Esophagus squamous epithelium (tissue), 5 donors: ENCODE results near the gene WDR35. TPM values are rescaled to one million over a fixed set of nuclear protein-coding genes. Genes with fewer than 3 reads are reported as not detected.
"Not testable (repeated sequence)": the region's sequence is repeated elsewhere in the genome, so short reads cannot be mapped to it uniquely, and the experiment has no call there.

ENCODE experiments used
- DNase-seq: peaks from one replicate; lab custom pipeline; 2025; lab: John Stamatoyannopoulos, UW
- H3K27ac ChIP-seq, 4 donors: fragments of 200-600 bp; sonication (generic); one replicate each; pipeline ENCODE4 v1.5.1; 2016 to 2019; ENCODE audit warnings: mild to moderate bottlenecking in 1 of 4
- H3K27me3 ChIP-seq, 4 donors: fragments of 200-600 bp; sonication (generic); 1 replicate in 3 of 4; 2 replicates in 1 of 4; pipeline versions ENCODE4 v1.5.1 to v1.6.0; 2017 to 2021; ENCODE audit warnings: antibody characterized with exemption in 1 of 4
- H3K36me3 ChIP-seq, 3 donors: fragments of 200-600 bp; sonication (generic); one replicate each; pipeline ENCODE4 v1.5.1; 2016 to 2019
- H3K4me1 ChIP-seq, 3 donors: fragments of 200-600 bp; sonication (generic); one replicate each; pipeline ENCODE4 v1.5.1; 2017 to 2019
- H3K4me3 ChIP-seq, 4 donors: fragments of 200-600 bp; sonication (generic); 1 replicate in 3 of 4; 2 replicates in 1 of 4; pipeline ENCODE4 v1.5.1; 2016 to 2019; ENCODE audit warnings: mild to moderate bottlenecking in 2 of 4, moderate library complexity in 1 of 4
- H3K9me3 ChIP-seq, 3 donors: fragments of 200-600 bp; sonication (generic); one replicate each; pipeline ENCODE4 v1.5.1; 2016 to 2019
- POLR2A ChIP-seq, 4 donors: fragments of 450-650 bp; IDR thresholded peaks; one replicate each; pipeline ENCODE4 v1.6.1; 2017; ENCODE audit warnings: antibody characterized with exemption in 4 of 4, mild to moderate bottlenecking in 4 of 4, moderate library complexity in 3 of 4
- WGBS, 2 donors: methylation state at CpG; one replicate each; pipeline ENCODE4 v1.1.5; 2018; 5-methylcytosine and 5-hydroxymethylcytosine counted together
- intact Hi-C: fragments of 100-400 bp; cut with DNase I; formaldehyde crosslinking; loops from one replicate; pipeline ENCODE4 v1.15.0; 2022
- total RNA-seq, 4 donors: library from RNA; depleted of rRNA; stranded (reverse); fragments of >200 nt; gene quantifications; one replicate each; pipeline ENCODE4 v1.1.0, GENCODE V29; 2016
- TF ChIP-seq, protein P1 (sequence below), 6 experiments: fragments of 450-650 bp in 4 of 6; fragments of 200-600 bp in 2 of 6; sonication (generic) in 2 of 6; IDR thresholded peaks; one replicate each; pipeline ENCODE4 v1.5.1; 2016 to 2019; ENCODE audit warnings: antibody characterized with exemption in 6 of 6, mild to moderate bottlenecking in 4 of 6, moderate library complexity in 4 of 6
- donor health status: DM: yes; HTN: yes; CAD: no.

WDR35 gene
- total RNA-seq, 4 donors from 2014 or later = 0.83 to 7.2 (median 4.5) TPM

DNA sequence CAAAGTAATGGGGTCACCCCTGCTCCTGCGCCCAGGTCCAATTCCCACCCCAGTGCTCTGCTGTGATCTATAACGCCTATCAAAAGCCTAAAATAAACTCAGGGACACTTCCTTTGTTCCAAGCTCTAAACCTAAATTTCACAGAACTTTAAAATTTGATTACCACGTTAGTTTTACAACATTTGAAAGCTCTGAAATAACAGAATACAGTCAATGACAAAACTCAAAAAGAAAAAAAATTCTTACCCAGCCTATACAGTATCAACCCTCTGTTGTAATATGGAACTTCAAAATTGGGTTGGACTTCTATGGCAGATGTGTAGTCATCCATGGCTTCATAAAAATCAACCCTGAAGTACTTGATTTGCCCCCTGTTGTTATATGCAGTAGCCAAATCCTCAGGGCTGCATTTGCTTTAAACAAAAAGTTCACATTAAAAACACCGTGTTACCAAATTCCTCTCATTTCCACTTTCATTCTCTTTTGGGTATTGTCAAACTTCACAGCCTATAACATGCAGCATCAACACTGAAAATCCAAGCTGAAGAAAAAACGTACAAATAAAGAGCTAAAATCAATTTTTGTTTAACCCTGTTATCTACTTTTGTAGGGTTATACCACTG lies 92.2 kb downstream of the WDR35 start:
- peaks cover 0 to 3% (median 0%) of the 10 kb centered on the region in 3 donors for H3K36me3 ChIP-seq
- TF ChIP-seq, protein P1, sequence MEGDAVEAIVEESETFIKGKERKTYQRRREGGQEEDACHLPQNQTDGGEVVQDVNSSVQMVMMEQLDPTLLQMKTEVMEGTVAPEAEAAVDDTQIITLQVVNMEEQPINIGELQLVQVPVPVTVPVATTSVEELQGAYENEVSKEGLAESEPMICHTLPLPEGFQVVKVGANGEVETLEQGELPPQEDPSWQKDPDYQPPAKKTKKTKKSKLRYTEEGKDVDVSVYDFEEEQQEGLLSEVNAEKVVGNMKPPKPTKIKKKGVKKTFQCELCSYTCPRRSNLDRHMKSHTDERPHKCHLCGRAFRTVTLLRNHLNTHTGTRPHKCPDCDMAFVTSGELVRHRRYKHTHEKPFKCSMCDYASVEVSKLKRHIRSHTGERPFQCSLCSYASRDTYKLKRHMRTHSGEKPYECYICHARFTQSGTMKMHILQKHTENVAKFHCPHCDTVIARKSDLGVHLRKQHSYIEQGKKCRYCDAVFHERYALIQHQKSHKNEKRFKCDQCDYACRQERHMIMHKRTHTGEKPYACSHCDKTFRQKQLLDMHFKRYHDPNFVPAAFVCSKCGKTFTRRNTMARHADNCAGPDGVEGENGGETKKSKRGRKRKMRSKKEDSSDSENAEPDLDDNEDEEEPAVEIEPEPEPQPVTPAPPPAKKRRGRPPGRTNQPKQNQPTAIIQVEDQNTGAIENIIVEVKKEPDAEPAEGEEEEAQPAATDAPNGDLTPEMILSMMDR (IDR thresholded peaks at IDR 0.05) = no peak
- no peak for TF ChIP-seq POLR2A (IDR thresholded peaks at IDR 0.05)
- 66 to 69% methylated on average over 5 of the region's 5 CpGs for WGBS, 2 donors
- no peaks in the 10 kb centered on the region for H3K9me3 ChIP-seq
- no peaks in the 10 kb centered on the region for H3K27me3 ChIP-seq
- intact Hi-C loops = no loop called here
- H3K4me1 ChIP-seq = peaks cover 4 to 67% (median 28%) of the 10 kb centered on the region in 3 donors
- DNase-seq = no peak
- no peak overlapping the region for H3K27ac ChIP-seq
- no peak overlapping the region for H3K4me3 ChIP-seq

DNA sequence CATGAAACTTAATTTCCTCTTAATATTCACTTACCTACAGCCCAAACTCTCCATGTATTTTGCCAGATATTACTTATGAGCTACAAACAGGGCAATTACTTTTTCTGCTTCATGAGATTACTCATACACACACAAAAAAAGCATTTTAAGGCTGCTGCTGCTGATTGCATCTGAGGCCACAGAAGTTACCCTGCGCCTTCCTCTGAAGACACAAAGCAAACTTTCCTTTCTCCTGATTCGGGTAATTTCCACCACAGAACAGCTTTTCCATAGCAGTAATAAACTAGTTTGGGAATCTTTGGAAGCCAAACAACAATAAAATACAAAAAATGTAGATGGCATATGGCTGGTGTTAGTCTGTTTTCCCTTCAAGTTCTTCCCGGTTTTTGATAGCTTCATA lies 94.4 kb downstream of the WDR35 start:
- Histone ChIP-seq H3K36me3 (peaks cover 0 to 3% (median 0%) of the 10 kb centered on the region in 3 donors), H3K4me3 (no peak overlapping the region), H3K27me3 (no peaks in the 10 kb centered on the region), H3K4me1 (peaks cover 4 to 59% (median 26%) of the 10 kb centered on the region in 3 donors), H3K27ac (no peak overlapping the region), H3K9me3 (no peaks in the 10 kb centered on the region)
- no peak for TF ChIP-seq POLR2A (IDR thresholded peaks at IDR 0.05)
- TF ChIP-seq, protein P1 (IDR thresholded peaks at IDR 0.05) = no peak
- no peak for DNase-seq
- intact Hi-C loops = no loop called here
- 73% methylated on average over 3 of the region's 3 CpGs for WGBS, 2 donors

DNA sequence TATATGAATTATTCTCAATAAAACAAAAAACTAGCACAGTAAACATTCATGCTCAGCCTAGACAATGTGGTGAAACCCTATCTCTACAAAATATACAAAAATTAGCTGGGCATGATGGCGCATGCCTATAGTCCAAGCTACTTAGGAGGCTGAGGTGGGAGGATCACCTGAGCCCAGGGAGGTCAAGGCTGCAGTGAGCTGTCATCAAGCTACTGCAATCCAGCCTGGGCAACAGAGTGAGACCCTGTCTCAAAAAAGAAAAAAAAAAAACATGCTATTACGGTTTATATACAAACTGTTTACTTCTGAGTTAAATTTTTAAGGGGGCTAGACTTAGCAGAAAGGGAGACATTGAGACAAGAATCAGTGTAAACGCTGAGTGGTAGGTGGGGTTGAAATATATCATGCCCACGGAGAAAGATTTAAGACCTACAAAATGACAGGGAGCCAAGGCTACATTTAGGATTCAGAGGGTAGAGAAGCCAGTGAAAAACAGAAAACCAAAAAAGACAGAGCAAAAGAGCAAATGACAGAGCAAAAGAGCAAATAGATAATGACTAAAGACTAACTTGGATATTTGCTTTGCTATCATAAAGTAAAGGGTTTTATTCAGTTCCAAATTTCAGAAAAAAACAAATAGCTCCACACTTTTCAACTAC lies 95.6 kb downstream of the WDR35 start:
- no peak overlapping the region for H3K27ac ChIP-seq
- H3K9me3 ChIP-seq = no peaks in the 10 kb centered on the region
- intact Hi-C loops = no loop called here
- peaks cover 0 to 52% (median 17%) of the 10 kb centered on the region in 3 donors for H3K4me1 ChIP-seq
- no peak for DNase-seq
- peaks cover 0 to 3% (median 0%) of the 10 kb centered on the region in 3 donors for H3K36me3 ChIP-seq
- no peaks in the 10 kb centered on the region for H3K27me3 ChIP-seq
- 76 to 96% methylated on average over 4 of the region's 4 CpGs for WGBS, 2 donors
- no peak overlapping the region for H3K4me3 ChIP-seq
- TF ChIP-seq, protein P1 (IDR thresholded peaks at IDR 0.05) = no peak
- no peak for TF ChIP-seq POLR2A (IDR thresholded peaks at IDR 0.05)

DNA sequence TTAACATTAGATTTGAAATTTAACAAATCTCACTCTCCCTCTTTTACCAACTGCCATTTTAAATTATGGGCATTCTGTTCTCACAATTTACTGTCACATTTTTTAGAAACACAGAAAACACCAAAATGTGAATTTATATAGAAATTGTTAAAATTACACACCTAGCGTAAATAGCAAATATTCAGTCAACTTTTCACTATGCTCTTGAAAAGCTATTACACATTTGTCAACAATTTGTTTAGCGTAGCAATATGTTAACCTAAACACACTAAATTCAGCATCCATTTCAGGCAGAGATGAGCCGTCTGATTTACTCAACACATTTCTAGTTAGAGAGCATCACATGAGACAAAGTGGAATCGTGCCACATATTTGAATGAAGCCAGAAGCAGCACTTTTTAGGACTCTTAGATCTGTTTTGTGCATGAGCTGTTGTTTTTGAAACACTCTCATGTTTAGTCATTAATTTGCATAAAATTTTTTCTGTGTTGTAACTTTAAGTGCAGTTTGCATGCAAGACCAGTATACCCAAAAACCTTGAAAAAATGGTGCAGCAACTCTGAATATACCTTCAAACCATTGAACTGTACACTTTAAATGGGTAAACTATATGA lies 96.3 kb downstream of the WDR35 start:
- Histone ChIP-seq H3K27me3 (no peaks in the 10 kb centered on the region), H3K9me3 (no peaks in the 10 kb centered on the region), H3K4me1 (peaks cover 0 to 51% (median 12%) of the 10 kb centered on the region in 3 donors), H3K4me3 (no peak overlapping the region), H3K36me3 (peaks cover 0 to 3% (median 0%) of the 10 kb centered on the region in 3 donors), H3K27ac (no peak overlapping the region)
- no peak for DNase-seq
- intact Hi-C loops = no loop called here
- TF ChIP-seq, protein P1 (IDR thresholded peaks at IDR 0.05) = no peak
- no peak for TF ChIP-seq POLR2A (IDR thresholded peaks at IDR 0.05)
- WGBS, 2 donors = 77 to 85% methylated on average over 4 of the region's 4 CpGs

DNA sequence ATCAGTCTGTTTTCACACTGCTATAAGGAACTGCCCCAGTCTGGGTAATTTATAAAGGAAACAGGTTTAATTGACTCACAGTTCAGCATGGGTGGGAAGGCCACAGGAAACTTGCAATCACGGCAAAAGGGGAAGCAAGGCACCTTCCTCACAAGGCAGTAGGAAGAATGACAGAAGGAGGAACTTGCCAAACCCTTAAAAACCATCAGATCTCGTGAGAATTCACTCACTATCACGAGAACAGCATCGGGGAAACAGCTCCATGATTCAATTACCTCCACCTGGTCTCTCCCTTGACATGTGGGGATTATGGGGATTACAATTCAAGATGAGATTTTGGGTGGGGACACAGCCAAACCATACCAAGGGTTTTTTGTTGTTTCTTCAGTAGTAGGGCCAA lies 97.9 kb downstream of the WDR35 start:
- H3K4me1 ChIP-seq = peaks cover 0 to 35% (median 3%) of the 10 kb centered on the region in 3 donors
- DNase-seq, H3K27me3 ChIP-seq, H3K36me3 ChIP-seq, H3K27ac ChIP-seq, H3K4me3 ChIP-seq, intact Hi-C loops, H3K9me3 ChIP-seq: not testable (repeated sequence)
- WGBS, 2 donors = 38 to 58% methylated on average over 4 of the region's 4 CpGs
